ENCODE measurements around the gene EIF2B2.
A peak's percentile ranks its signal among the peaks of the same experiment; 100 is the strongest.

EIF2B2 gene

GRCh38 chr14:75046899-75047298 lies 44.2 kb downstream of the EIF2B2 start:
- Histone ChIP-seq H3K27ac (ENCODE audit: low read depth, low read length) (no peak overlapping the region), H3K4me3 (ENCODE audit: low read length) (no peak overlapping the region), H3K9ac (ENCODE audit: low read depth, low read length) (no peak overlapping the region), H3K27me3 (ENCODE audit: insufficient read depth, low read length) (no peaks in the 10 kb centered on the region), H3K9me3 (ENCODE audit: insufficient read depth, low read depth, low read length) (no peaks in the 10 kb centered on the region), H3K36me3 (ENCODE audit: insufficient read depth, low read length) (peaks cover 9% of the 10 kb centered on the region), H3K4me1 (ENCODE audit: insufficient read depth, low read length) (no peaks in the 10 kb centered on the region)
- WGBS = 91% methylated on average over 3 of the region's 3 CpGs

DNA sequence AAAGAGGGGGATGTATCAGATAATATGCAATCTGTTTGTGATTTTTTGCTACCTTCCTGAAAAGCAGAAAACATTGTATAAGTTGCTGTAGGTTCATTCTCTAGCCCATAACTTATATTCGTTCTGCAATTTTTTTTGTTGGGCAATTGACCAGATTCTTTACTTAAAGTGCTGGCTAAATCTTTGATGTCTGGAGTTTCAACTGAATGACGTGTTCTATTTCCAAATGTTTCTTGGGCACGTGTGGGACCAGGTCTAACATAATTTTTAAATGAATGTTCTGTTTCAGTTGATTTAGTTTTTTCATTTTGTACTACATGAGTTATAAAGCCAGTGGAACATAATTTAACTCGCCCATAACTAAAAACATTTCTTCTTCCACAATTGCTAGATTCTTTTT lies 44.8 kb downstream of the EIF2B2 start:
- WGBS = 90% methylated on average over 4 of the region's 4 CpGs
- no peak overlapping the region for H3K27ac ChIP-seq (ENCODE audit: low read depth, low read length)
- no peak overlapping the region for H3K4me3 ChIP-seq (ENCODE audit: low read length)
- no peaks in the 10 kb centered on the region for H3K27me3 ChIP-seq (ENCODE audit: insufficient read depth, low read length)
- H3K36me3 ChIP-seq (ENCODE audit: insufficient read depth, low read length) = peaks cover 3% of the 10 kb centered on the region; the same call in 1 of the 2 replicates
- H3K9me3 ChIP-seq (ENCODE audit: insufficient read depth, low read depth, low read length) = no peaks in the 10 kb centered on the region
- no peak overlapping the region for H3K9ac ChIP-seq (ENCODE audit: low read depth, low read length)
- H3K4me1 ChIP-seq (ENCODE audit: insufficient read depth, low read length) = no peaks in the 10 kb centered on the region

- 96% methylated on average over 2 of the region's 2 CpGs for WGBS
- H3K9me3 ChIP-seq (ENCODE audit: insufficient read depth, low read depth, low read length) = no peaks in the 10 kb centered on the region
- no peaks in the 10 kb centered on the region for H3K27me3 ChIP-seq (ENCODE audit: insufficient read depth, low read length)
Observed at GRCh38 chr14:75048101-75048500, 45.4 kb downstream of the EIF2B2 start.

GRCh38 chr14:75049136-75049535 lies 46.4 kb downstream of the EIF2B2 start:
- Histone ChIP-seq H3K9ac (ENCODE audit: low read depth, low read length) (no peak overlapping the region), H3K27me3 (ENCODE audit: insufficient read depth, low read length) (no peaks in the 10 kb centered on the region), H3K4me1 (ENCODE audit: insufficient read depth, low read length) (no peaks in the 10 kb centered on the region), H3K36me3 (ENCODE audit: insufficient read depth, low read length) (0 out of 2 replicates have a peak, but pooled peaks cover 2% of the 10 kb centered on the region), H3K9me3 (ENCODE audit: insufficient read depth, low read depth, low read length) (no peaks in the 10 kb centered on the region), H3K27ac (ENCODE audit: low read depth, low read length) (no peak overlapping the region), H3K4me3 (ENCODE audit: low read length) (no peak overlapping the region)
- WGBS = 96% methylated on average over 5 of the region's 5 CpGs

More at GRCh38 chr14:75048101-75048500, 45.4 kb downstream of the EIF2B2 start:
- Histone ChIP-seq H3K36me3 (ENCODE audit: insufficient read depth, low read length) (0 out of 2 replicates have a peak, but pooled peaks cover 2% of the 10 kb centered on the region), H3K27ac (ENCODE audit: low read depth, low read length) (no peak overlapping the region), H3K9ac (ENCODE audit: low read depth, low read length) (no peak overlapping the region), H3K4me1 (ENCODE audit: insufficient read depth, low read length) (no peaks in the 10 kb centered on the region), H3K4me3 (ENCODE audit: low read length) (no peak overlapping the region)

GRCh38 chr14:75049731-75050201 lies 47.0 kb downstream of the EIF2B2 start:
- WGBS = 91% methylated on average over 3 of the region's 3 CpGs
- Histone ChIP-seq H3K4me3 (ENCODE audit: low read length) (no peak overlapping the region), H3K9me3 (ENCODE audit: insufficient read depth, low read depth, low read length) (no peaks in the 10 kb centered on the region), H3K9ac (ENCODE audit: low read depth, low read length) (no peak overlapping the region), H3K27me3 (ENCODE audit: insufficient read depth, low read length) (no peaks in the 10 kb centered on the region), H3K27ac (ENCODE audit: low read depth, low read length) (no peak overlapping the region), H3K4me1 (ENCODE audit: insufficient read depth, low read length) (no peaks in the 10 kb centered on the region), H3K36me3 (ENCODE audit: insufficient read depth, low read length) (0 out of 2 replicates have a peak, but pooled peaks cover 7% of the 10 kb centered on the region)

DNA sequence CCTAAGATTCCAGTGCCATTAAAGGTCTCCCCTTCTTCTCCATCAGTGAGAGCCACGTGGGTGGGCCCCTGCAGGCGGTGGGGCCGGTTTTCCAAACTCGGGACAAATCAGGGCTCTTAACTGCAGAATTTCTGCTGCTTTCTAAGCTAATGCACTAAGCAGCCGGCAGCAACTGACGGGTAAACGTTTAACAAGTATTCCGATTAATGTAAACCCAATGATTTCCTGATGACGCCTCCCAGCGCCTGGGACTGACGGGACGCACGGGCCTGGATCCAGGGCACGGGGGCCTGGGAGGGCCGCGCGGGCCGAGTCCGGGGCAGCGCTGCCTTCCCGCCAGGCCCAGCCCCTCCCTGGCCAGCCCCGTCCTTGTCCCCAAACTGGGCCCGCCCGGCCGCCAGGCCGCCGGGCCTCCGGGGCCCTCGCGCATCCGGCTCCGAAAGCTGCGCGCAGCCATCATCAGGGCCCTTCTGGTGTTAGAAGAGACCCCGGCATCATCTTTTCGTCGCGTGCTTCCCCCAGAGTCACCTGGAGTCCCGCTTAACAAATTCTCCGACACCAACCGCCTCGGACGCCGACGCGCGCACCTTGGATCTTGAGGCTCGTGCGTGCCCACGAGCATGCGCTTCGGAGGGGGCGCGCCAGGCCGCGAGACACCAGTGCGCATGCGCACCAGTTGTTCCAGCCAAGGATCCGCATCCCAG lies 48.3 kb downstream of the EIF2B2 start, which contains the start of gene MLH3:
Gene MLH3, minus strand, starts transcription at position 616 of the 704 bp plus-strand sequence. CDS start 1,812 bp downstream, outside the sequence.
- H3K4me1 ChIP-seq (ENCODE audit: insufficient read depth, low read length) = no peaks in the 10 kb centered on the region
- peak within 1 kb of the TSS; percentile 90 for H3K9ac ChIP-seq (ENCODE audit: low read depth, low read length)
- H3K27me3 ChIP-seq (ENCODE audit: insufficient read depth, low read length) = no peaks in the 10 kb centered on the region
- WGBS = 1% methylated on average over 59 of the region's 59 CpGs
- H3K36me3 ChIP-seq (ENCODE audit: insufficient read depth, low read length) = 0 out of 2 replicates have a peak, but pooled peaks cover 7% of the 10 kb centered on the region
- H3K9me3 ChIP-seq (ENCODE audit: insufficient read depth, low read depth, low read length) = no peaks in the 10 kb centered on the region
- H3K4me3 ChIP-seq (ENCODE audit: low read length) = peak within 1 kb of the TSS; percentile 70
- H3K27ac ChIP-seq (ENCODE audit: low read depth, low read length) = peak within 1 kb of the TSS; percentile 81

- Histone ChIP-seq H3K9ac (ENCODE audit: low read depth, low read length) (no peak overlapping the region), H3K4me3 (ENCODE audit: low read length) (peak overlapping the region; percentile 70), H3K27me3 (ENCODE audit: insufficient read depth, low read length) (no peaks in the 10 kb centered on the region), H3K36me3 (ENCODE audit: insufficient read depth, low read length) (0 out of 2 replicates have a peak, but pooled peaks cover 7% of the 10 kb centered on the region), H3K27ac (ENCODE audit: low read depth, low read length) (no peak overlapping the region), H3K4me1 (ENCODE audit: insufficient read depth, low read length) (no peaks in the 10 kb centered on the region), H3K9me3 (ENCODE audit: insufficient read depth, low read depth, low read length) (no peaks in the 10 kb centered on the region)
- WGBS = 41% methylated on average over 3 of the region's 5 CpGs
Observed at GRCh38 chr14:75051556-75051899, 48.8 kb downstream of the EIF2B2 start.

DNA sequence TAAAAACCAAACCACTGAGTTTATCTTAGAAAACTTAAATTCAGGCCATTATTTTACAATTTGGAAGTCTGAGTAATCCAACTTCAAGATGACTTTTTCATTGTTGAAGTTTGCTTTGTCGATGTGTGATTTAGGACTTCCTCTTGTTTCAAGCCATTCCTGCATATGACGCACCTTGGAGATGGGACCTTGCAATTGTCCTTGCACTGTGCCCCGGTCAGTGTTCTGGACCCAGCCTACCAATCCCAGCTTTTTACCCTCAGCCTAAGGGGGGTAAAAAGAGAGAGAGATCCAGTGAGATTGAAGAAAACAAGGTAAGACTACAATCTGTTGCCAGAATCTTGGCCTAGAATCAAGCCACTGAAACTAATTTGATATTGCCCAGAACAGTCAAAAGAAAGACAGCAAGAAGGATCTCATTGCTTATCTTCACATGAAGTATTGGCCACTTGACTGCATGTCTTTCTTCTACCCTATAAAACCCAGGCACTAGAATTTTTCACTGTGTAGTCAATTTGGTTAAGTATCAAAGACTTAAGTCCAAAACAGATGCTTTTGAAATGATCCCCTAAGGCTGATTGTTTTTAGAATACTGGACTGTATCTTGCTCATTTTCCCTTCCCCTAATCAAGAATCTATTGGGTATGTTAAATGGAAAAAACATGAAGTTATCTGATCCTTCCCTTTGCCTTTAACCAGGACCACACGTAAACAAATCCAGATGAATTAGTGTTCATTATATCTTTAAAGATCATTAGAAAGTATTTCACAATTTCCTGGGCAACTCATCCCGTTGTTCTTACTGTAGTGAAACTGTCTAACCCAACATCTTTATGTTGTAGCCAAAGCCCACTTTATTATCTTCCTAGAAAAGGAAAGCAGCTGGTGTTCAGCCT lies 50.9 kb downstream of the EIF2B2 start:
- Histone ChIP-seq H3K27me3 (ENCODE audit: insufficient read depth, low read length) (no peaks in the 10 kb centered on the region), H3K9ac (ENCODE audit: low read depth, low read length) (no peak overlapping the region), H3K27ac (ENCODE audit: low read depth, low read length) (no peak overlapping the region), H3K4me3 (ENCODE audit: low read length) (no peak overlapping the region), H3K4me1 (ENCODE audit: insufficient read depth, low read length) (no peaks in the 10 kb centered on the region), H3K9me3 (ENCODE audit: insufficient read depth, low read depth, low read length) (no peaks in the 10 kb centered on the region), H3K36me3 (ENCODE audit: insufficient read depth, low read length) (0 out of 2 replicates have a peak, but pooled peaks cover 5% of the 10 kb centered on the region)
- 96% methylated on average over 4 of the region's 5 CpGs for WGBS

- Histone ChIP-seq H3K36me3 (ENCODE audit: insufficient read depth, low read length) (peaks cover 5% of the 10 kb centered on the region; the same call in 1 of the 2 replicates), H3K9ac (ENCODE audit: low read depth, low read length) (no peak overlapping the region), H3K4me1 (ENCODE audit: insufficient read depth, low read length) (no peaks in the 10 kb centered on the region), H3K27me3 (ENCODE audit: insufficient read depth, low read length) (no peaks in the 10 kb centered on the region), H3K9me3 (ENCODE audit: insufficient read depth, low read depth, low read length) (no peaks in the 10 kb centered on the region), H3K27ac (ENCODE audit: low read depth, low read length) (no peak overlapping the region), H3K4me3 (ENCODE audit: low read length) (no peak overlapping the region)
- WGBS = 75% methylated on average over 1 of the region's 1 CpG
Observed at GRCh38 chr14:75054421-75054820, 51.7 kb downstream of the EIF2B2 start.

GRCh38 chr14:75059642-75060041 lies 56.9 kb downstream of the EIF2B2 start:
- H3K27me3 ChIP-seq (ENCODE audit: insufficient read depth, low read length) = no peaks in the 10 kb centered on the region
- WGBS = 95% methylated on average over 1 of the region's 2 CpGs
- H3K36me3 ChIP-seq (ENCODE audit: insufficient read depth, low read length) = peaks cover 23% of the 10 kb centered on the region; the same call in 1 of the 2 replicates
- no peaks in the 10 kb centered on the region; the same call in 1 of the 2 replicates for H3K4me1 ChIP-seq (ENCODE audit: insufficient read depth, low read length)
- peaks cover 7% of the 10 kb centered on the region; the same call in 1 of the 2 replicates for H3K9me3 ChIP-seq (ENCODE audit: insufficient read depth, low read depth, low read length)
- H3K9ac ChIP-seq (ENCODE audit: low read depth, low read length) = no peak overlapping the region
- no peak overlapping the region for H3K27ac ChIP-seq (ENCODE audit: low read depth, low read length)
- H3K4me3 ChIP-seq (ENCODE audit: low read length) = no peak overlapping the region

- Histone ChIP-seq H3K4me1 (ENCODE audit: insufficient read depth, low read length) (no peaks in the 10 kb centered on the region; the same call in 1 of the 2 replicates), H3K9ac (ENCODE audit: low read depth, low read length) (no peak overlapping the region), H3K36me3 (ENCODE audit: insufficient read depth, low read length) (peaks cover 21% of the 10 kb centered on the region; the same call in 1 of the 2 replicates), H3K27ac (ENCODE audit: low read depth, low read length) (no peak overlapping the region), H3K27me3 (ENCODE audit: insufficient read depth, low read length) (no peaks in the 10 kb centered on the region), H3K9me3 (ENCODE audit: insufficient read depth, low read depth, low read length) (peaks cover 7% of the 10 kb centered on the region; the same call in 1 of the 2 replicates), H3K4me3 (ENCODE audit: low read length) (no peak overlapping the region)
- 100% methylated on average over 2 of the region's 2 CpGs for WGBS
Observed at GRCh38 chr14:75060420-75060819, 57.7 kb downstream of the EIF2B2 start.

Measured in HUES64 (cell line).